Measurements from ENCODE around the gene TNFRSF18.

Gene TNFRSF18

GRCh38 chr1:1170215-1171091 lies 35.9 kb downstream of the TNFRSF18 start:
- no peak overlapping the region for H3K4me3 ChIP-seq (ENCODE audit: low read depth, low read length)
- DNase-seq (ENCODE audit: low read depth) = no peak

DNA sequence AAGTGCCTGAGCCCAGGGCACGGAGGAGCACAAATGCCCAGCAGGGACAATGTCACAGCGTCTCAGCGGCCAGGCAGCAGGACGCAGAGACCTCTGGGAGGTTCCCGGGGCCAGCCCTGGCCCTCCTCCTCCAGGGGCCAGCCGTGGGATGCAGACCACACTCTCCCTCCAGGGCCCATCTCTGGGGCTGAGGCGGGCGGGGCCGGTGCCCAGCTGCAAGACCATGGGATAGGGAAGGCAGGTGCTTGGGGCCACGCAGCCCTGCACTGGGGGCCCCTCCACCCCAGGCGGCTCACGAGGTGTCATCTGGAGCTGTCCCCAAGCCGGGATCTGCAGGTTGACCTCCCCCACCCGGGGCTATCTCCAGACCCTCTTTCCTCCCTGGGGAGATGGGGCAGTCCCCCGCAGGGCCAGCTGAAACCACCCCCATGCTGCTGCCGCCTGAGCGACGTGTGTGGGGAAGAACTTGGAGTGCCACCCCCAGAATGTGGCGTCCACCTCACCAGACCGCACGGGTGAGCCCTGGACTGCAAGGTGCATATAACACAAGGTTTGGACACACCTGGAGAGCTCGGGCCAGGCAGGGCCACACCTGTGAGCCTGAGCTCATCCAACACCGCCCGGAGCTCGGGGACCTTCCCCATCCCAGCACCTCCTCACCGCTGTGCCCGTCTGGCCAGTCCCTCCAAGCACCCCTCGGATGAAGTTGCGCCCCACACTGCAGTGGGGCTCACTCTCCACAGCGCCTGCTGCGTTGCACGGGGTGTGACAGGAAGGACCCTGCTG lies 36.8 kb downstream of the TNFRSF18 start:
- no peak for DNase-seq (ENCODE audit: low read depth)
- H3K4me3 ChIP-seq (ENCODE audit: low read depth, low read length) = no peak overlapping the region

DNA sequence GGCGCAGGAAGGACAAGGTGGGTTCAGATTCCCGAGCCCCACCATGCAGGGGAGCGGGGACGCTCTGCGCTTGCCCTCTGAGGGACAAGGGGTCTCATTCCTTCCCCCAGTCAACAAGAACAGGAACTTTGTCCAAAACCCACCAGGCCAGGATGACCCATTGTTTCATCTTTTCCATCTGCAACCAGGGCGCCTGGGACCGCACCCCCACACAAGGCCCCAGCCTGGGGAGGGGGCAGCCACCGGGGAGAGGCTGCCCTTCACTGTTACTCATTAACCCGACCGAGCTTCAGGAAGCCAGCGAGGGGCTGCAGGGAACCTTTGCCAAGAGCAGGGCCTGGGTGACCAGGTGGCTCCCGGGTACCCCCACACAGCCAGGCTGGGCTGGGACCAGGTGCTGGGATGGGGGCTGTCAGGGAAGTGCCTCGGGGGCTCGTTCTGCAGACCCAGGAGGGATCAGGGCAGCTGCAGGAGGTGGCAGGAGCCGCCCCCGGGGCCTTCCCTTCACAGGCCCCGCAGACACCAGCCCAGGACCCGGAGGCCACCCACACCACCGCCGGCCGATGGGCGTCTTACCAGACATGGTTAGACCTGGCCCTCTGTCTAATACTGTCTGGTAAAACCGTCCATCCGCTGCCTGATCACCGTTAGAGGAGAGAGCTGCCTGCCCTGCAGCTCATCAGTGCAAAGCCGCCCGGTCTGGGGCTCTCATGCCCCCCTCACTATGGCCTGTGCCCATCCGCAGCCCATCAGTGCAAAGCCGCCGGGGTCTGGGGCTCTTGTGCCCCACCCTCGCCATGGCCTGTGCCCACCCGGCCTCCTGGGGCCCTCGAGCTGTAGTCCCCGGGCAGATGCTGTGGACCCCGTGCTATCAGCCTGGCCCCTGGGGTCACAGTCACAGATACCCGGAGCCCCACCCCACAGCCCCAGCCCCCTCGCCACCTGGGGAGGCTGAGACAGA lies 37.7 kb downstream of the TNFRSF18 start:
- H3K4me3 ChIP-seq (ENCODE audit: low read depth, low read length) = no peak overlapping the region
- no peak for DNase-seq (ENCODE audit: low read depth)

- no peak for DNase-seq (ENCODE audit: low read depth)
- H3K4me3 ChIP-seq (ENCODE audit: low read depth, low read length) = no peak overlapping the region
Observed at GRCh38 chr1:1167841-1168450, 38.4 kb downstream of the TNFRSF18 start.

GRCh38 chr1:1167398-1167821 lies 39.0 kb downstream of the TNFRSF18 start:
- DNase-seq (ENCODE audit: low read depth) = no peak
- H3K4me3 ChIP-seq (ENCODE audit: low read depth, low read length) = no peak overlapping the region

DNA sequence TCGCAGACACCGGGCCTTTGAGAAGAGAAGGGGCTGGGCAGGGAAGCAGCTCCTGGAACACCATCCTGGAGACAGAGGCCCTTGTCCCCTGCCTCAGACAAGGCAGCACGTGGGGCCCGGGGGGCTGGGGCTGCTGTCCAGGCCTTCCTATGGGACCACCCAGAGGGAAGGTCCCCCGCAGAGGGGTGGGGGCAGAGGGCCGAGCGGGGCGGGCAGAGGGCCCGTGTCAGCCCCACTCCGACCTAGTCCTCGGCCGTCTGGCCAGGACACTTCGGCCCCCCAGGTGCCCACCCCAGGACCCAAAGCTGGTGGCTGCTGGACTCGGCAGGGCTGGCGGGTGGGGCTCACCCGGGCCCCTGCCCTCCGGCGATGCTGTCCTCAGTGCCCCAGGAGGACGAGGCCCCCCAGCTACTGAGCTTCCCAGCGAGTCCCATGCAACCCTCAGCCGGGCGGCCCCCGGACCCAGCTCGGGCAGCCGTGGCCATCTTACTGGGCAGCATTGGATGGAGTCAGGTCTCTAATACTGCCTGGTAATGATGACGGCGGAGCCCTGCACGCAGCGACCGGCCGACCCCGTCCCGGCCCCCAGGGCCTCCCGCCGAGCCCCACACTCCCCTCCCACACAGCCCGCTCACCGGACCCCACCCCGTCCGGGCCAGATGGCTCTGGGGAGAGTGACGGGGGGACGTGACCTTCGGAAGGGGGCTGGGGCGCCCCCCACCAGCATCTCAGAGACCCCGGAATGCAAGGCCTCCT lies 39.6 kb downstream of the TNFRSF18 start:
- no peak overlapping the region for H3K4me3 ChIP-seq (ENCODE audit: low read depth, low read length)
- no peak for DNase-seq (ENCODE audit: low read depth)

GRCh38 chr1:1165900-1166421 lies 40.4 kb downstream of the TNFRSF18 start:
- no peak for DNase-seq (ENCODE audit: low read depth)
- H3K4me3 ChIP-seq (ENCODE audit: low read depth, low read length) = no peak overlapping the region

- no peak for DNase-seq (ENCODE audit: low read depth)
- H3K4me3 ChIP-seq (ENCODE audit: low read depth, low read length) = no peak overlapping the region
Observed at GRCh38 chr1:1165485-1165884, 40.9 kb downstream of the TNFRSF18 start.

DNA sequence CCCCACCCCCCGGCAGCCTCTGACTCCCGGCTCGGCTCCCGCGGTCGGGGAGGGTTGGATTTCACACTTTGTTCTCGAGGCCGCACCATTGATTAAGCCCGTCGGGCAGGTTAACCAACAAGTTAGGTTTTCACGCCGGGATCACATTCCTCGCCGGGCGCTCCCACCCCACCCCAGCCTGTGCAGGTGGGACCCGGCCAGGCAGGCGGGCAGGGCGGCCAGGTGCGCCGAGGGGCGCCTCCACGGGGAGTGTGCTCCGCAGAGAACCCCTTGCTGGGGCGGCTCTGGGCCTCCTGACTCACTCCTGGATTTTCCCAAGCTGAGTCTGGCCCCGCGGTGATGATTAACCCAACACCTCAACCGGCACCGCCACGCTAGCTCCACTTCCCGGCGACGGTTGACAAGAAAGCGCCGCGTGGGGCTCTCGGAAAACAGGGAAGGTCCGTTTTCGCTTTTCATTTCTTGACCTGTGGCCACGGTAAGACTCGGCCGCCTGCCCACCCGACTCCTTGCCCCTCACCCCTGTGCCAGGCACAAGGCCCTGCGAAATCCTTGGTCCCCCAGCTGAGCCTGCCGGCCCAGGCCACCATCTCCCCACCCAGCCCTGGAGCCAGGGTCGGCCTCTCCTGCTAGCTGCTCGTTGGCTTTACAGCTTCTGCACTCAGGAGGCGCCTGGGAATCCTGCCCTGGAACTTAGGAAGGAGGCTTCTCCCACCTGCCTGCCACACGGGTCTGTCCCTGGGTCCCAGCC lies 41.5 kb downstream of the TNFRSF18 start:
- DNase-seq (ENCODE audit: low read depth) = no peak
- H3K4me3 ChIP-seq (ENCODE audit: low read depth, low read length) = no peak overlapping the region

DNA sequence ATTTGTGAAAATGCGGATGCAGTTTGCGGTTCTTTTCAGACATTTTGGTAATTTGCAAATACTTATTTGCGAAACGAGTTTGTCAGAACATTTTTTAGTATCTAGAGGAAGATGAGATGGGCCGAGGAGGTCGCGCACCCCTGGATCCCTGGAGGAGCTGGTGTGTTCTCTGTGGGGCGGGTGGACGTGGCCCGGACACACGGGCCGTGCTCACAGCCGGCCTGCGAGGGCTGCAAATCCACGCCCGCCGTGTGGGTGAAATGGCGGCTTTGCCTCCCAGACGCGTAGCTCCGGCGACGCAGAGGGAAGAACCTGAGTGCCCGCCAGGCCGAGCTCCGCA lies 42.1 kb downstream of the TNFRSF18 start:
- DNase-seq (ENCODE audit: low read depth) = no peak
- no peak overlapping the region for H3K4me3 ChIP-seq (ENCODE audit: low read depth, low read length)

- no peak for DNase-seq (ENCODE audit: low read depth)
- H3K4me3 ChIP-seq (ENCODE audit: low read depth, low read length) = no peak overlapping the region
Observed at GRCh38 chr1:1163538-1164070, 42.8 kb downstream of the TNFRSF18 start.

DNA sequence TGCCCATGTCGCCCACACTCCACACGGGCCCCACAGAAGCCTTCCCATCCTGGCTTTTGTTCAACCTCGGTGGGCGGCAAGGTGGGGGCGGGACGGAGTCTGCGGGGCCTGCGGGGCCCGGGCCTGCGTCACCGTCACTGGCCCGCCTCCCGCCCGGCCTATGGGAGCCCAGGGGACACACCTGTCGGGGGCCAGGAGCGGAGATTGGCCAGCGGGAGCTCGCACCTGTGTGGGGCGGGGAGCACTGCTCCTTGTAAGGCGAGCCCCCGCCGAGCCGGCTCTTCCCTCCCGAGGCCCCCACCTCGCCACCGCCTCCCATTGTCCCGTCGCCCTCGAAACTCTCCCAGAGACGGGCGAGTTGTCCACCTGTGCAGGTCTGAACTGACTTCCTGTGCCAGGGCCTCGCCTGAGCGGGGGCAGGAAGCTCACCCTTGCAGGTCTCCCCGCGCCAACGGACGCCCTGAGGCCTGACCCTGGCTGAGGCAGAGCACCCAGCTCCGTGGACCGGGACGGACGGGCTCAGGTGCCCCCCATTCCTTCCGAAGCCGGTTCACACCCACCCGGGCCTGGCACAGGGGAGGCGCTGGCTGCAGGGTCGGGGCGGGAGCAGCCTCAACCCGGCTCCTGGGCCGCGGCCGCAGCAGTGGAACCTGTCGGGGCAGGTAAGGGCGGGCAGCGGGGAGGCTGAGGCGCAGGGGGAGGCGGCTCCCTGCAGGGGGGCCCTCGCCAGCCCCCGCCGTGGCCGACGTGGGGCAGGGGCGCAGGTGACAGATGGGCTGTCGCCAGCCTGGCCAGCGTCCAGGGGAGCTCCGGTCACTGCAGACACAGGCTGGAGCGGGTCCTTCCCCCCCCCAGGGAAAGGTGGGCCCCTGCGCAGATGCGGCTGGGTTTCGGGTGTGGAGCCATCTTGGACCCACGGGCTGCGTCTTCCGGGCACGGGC lies 43.5 kb downstream of the TNFRSF18 start:
- H3K4me3 ChIP-seq (ENCODE audit: low read depth, low read length) = no peak overlapping the region
- no peak for DNase-seq (ENCODE audit: low read depth)

DNA sequence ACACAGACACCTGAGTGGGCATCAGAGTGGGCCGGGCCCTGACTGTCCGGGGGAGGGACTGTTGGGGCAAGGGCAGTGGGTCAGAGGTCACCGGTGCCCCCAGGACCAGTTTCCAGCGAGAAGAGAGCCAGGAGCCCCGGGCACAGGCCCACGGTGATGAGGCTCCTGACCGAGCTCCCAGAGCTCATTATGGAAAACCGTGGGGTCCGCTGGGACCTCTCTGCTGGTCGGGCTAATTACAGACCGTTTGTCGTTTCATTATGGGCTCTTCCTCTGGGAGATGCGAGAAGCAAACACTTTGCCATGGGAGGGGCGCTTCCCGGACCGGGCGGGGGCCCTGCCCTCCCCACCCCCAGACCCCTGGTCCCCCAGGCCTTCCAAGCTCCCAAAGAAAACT lies 44.7 kb downstream of the TNFRSF18 start:
- no peak overlapping the region for H3K4me3 ChIP-seq (ENCODE audit: low read depth, low read length)
- no peak for DNase-seq (ENCODE audit: low read depth)

GRCh38 chr1:1161078-1161682 lies 45.2 kb downstream of the TNFRSF18 start:
- no peak for DNase-seq (ENCODE audit: low read depth)
- no peak overlapping the region for H3K4me3 ChIP-seq (ENCODE audit: low read depth, low read length)

GRCh38 chr1:1160281-1160930 lies 46.0 kb downstream of the TNFRSF18 start:
- no peak for DNase-seq (ENCODE audit: low read depth)
- no peak overlapping the region for H3K4me3 ChIP-seq (ENCODE audit: low read depth, low read length)

Data from skeletal muscle cell (primary cell).